CD4-positive, alpha-beta T cell treated with Interleukin-15 for 1 hour (primary cell): ENCODE measurements around the gene ACAD10.

Experiments used
- DNase-seq: peaks from one replicate; pipeline ENCODE4 v3.0.0-alpha.2; 2020

Gene ACAD10

DNA sequence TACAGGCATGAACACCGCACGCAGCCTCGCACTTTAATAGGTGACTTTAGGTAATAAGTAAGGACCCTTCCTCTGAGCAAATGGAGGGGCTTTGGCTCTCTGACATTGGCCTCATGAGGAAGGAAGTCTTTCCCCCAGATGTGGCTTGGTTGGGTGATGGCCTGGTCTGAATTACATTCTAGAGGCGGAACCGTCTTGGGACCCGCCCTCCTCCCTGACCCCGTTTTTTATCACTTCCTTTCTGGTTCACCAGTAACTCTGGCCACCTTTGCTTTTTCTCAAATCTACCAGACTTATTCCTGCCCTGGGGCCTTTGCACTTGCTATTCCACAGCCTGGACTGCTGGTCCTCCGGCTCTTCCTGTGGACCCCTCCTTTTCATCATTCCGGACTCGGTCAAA, 94.3 kb downstream of the ACAD10 start:
- no peak for DNase-seq

DNA sequence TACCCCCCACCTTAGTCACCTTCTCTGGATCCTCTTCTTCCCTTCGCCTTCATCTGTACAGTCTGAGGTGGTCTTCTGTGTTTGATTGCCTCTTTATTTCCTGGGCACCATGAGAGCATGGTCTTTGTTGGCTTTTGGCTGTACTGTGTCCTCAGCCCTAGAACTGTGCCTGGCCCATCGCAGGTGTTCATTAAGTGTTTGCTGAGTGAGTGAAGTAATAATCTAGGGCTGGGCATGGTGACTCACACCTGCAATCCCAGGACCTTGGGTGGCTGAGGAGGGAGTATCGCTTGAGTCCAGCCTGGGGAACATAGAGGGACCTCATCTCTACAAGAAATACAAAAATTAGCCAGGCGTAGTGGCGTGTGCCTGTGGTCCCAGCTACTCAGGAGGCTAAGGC, 94.8 kb downstream of the ACAD10 start:
- no peak for DNase-seq

DNA sequence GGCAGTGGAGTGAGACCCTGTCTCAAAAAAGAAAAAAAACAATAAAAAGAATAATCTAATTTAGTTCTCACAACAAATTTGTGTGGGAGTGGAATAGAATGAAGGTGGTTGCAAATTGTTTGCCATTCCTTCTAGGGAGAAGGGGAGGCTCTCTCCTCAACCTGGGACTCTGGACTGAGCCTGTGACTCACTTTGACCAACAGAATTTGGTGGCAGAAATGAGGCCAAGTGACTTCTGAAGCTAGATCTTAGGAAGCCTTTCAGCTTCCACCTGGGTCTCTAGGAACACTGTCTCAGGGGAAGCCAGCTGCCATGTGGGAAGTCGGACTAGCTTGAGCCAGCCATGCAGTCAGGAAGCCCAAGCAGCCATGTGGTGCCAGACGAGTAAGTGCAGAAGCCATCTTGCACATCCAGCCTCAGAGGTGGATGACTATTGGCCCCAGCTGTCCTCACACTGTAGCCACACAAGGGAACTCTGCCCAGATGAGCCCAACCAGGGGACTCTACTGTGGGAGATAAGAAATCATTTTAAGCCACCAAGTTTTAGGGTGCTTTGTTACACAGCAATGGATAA, 95.3 kb downstream of the ACAD10 start:
- no peak for DNase-seq

DNA sequence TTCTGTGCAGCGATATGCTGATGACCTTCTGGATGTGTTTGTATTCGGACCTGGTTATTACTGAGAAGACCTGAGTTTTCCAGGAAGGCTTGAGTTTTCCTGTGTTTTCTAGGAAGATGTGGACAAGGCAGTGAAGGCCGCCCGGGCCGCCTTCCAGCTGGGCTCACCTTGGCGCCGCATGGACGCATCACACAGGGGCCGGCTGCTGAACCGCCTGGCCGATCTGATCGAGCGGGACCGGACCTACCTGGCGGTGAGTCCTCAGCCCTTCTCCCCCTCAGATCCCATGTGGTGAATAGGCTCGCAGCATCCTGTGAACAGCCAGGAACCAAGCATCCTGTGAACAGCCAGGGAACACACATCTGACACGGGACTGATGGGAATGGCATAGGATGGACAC, 97.2 kb downstream of the ACAD10 start:
- no peak for DNase-seq

DNA sequence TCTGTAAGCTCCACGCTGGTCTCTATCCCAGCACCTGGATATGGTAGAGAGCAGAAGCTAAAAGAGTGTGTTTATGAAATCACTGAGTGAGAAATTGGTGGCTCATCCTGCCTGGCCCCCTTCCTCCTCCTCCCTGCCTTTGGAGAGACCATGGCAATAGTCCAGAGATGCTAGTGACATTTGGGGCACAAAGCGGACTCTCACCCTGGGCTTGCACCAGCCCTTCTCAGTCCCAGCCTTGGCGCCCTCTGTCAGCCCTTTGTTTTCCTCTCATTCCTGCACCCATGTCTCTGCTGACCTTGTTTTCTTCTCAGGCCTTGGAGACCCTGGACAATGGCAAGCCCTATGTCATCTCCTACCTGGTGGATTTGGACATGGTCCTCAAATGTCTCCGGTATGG, 99.1 kb downstream of the ACAD10 start:
- no peak for DNase-seq

DNA sequence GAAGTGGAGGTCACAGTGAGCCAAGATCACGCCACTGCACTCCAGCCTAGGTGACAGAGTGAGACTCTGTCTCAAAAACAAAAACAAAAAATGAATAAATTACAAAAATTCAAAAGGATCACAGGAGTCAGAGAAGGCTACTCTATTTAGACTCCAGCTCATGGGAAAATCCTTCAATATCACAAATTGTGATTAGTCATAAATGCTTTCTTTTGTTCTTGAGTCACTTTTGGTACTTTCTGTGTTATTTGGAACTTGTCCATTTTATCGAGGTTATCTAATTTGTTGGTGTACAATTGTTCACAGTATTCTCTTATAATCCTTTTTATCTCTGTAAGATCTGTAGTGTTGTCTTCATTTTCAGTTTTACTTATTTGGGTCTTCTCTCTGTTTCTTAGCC, 99.8 kb downstream of the ACAD10 start:
- no peak for DNase-seq

DNA sequence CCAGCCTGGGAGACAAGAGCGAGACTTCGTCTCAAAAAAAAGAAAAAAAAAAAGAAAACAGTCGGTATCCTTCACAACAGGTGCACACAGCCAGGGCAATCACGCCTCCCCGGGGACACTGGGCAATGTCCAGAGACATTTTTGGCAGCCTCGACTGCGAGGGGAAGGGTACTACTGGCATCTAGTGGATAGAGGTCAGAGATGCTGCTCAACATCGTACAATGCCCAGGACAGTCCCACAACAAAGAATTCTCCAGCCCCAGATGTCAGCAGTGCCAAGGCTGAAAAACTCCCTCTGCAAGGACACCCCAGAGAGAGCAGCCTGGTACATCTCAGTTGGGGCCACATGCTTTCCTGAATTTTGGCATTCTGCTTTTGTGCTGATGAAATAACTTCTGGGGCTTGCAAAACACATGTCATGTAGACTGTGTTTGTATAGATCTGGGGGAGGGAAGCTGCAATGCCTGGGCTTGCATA, 102.4 kb downstream of the ACAD10 start:
- no peak for DNase-seq

DNA sequence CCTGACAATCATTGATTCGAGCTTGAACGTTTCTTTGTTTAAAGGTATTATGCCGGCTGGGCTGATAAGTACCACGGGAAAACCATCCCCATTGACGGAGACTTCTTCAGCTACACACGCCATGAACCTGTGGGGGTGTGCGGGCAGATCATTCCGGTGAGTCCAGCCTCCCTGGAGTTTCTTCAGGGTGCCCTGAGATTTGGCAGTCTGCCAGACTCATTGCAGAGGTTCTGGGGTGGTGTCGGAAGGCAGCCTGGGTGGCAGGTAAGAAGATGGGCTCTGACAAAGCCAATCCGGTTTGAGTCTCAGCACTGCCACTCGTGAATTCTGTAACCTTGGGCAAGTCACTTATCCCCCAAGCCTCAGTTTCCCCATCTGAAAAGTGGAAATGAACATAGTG, 103.9 kb downstream of the ACAD10 start:
- DNase-seq = no peak

DNA sequence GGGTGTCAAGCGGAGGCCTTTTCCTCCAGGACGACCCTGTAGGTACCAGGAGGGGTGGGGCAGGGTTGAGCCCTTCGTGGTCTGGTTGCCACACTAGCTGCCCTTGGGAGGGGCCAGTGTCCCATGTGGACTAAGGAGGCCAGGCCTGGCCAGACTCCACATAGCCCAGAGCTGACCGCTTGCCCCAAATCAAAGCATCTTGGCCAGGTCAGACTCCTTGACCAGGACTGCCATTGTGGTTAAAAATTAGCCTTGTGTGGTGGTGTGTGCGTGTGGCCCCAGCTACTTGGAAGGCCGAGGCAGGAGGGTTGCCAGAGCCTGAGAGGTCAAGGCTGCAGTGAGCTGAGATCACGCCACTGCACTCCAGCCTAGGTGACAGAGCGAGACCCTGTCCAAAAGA, 105.7 kb downstream of the ACAD10 start:
- DNase-seq = no peak

DNA sequence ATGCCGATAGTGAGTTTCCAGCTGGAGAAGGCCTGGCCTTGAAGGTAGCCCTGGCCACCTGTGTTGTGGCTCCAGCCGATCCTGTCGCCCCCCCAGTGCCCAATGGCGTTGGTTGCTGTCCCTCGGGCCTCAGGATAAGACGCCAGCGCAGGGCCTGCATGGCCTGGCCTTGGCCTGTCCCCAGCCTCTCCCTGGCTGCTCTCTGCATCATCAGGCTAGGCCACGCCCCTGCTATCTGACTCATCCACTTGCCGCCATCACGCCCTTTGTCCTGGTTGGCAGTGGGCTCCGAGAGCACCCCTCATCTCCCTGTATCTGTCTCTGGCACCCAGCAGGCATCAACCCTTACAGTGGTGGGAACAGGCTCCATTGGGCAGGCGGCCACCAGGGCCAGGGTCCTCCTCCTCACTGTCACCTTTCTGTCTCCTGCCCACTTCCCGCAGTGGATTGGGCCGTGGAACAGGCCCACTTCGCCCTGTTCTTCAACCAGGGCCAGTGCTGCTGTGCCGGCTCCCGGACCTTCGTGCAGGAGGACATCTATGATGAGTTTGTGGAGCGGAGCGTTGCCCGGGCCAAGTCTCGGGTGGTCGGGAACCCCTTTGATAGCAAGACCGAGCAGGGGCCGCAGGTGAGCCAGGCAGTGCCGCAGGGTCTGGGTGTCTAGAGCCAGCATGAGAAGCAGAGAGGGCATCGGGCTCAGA, 106.5 kb downstream of the ACAD10 start:
- DNase-seq = no peak

DNA sequence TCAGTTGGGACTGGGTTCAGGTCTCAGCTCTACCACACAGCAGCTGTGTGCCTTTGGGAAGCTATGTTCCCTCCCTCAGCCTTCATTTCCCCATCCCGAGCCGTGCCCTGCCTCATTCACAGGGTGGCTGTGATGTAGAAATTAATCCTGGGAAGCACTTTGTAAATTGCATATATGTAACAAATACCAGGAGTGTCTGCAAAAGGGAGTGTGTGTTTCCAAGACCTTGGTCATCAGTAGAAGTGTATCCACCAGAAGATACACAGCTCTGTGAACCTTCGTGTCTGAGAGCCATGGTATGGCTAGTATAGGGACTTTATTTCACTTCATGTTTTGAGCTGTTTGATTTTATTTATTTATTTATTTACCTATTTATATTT, 107.0 kb downstream of the ACAD10 start:
- no peak for DNase-seq

DNA sequence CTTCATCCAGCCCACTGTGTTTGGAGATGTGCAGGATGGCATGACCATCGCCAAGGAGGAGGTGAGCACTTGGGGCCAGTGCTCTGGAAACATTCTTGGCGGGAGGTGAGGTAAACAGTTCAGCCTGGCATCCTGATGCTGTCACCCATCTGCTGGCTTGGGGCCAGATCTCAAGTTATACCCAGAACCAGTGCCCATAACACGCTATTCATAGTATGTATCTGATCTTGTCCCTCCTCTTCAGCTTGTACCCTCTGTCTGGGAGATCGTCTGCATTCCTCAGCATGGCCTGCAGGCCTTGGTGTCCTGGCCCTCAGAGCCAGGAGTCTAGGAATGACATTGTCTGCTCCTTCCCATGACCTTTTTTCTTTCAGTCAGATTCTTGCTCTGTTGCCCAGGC, 112.3 kb downstream of the ACAD10 start:
- no peak for DNase-seq

DNA sequence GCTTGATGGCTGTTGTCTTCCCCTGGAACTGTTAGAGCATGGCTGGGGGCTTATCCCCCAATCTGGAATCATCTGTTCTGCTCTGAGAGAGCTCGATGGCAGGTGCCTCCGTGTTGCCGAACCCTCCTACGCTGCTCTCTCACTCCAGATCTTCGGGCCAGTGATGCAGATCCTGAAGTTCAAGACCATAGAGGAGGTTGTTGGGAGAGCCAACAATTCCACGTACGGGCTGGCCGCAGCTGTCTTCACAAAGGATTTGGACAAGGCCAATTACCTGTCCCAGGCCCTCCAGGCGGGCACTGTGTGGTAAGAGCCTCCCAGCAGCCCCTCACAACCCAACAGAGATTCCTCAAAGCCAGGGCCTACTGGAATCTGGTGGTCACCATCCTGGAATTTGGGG, 113.9 kb downstream of the ACAD10 start:
- DNase-seq = no peak

DNA sequence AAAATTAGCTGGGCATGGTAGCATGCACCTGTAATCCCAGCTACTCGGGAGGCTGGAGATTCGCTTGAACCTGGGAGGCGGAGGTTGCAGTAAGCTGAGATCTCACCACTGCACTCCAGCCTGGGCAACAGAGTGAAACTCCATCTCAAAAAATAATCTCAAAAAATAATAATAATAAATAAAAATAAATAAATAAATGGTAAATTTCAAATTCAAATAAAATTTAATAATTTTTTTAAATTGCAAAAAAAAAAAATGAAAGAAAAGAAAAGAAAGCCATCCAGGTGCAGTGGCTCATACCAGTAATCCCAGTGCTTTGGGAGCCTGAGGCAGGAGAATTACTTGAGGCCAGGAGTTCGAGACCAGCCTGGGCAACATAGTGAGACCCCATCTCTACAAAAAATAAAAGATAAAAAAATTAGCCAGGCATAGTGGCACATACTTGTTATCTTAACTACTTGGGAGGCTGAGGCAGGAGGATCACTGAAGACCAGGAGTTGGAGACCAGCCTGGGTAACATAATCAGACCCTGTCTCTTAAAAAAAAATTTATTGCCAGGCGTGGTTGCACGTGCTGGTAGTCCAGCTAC, 117.3 kb downstream of the ACAD10 start:
- no peak for DNase-seq

DNA sequence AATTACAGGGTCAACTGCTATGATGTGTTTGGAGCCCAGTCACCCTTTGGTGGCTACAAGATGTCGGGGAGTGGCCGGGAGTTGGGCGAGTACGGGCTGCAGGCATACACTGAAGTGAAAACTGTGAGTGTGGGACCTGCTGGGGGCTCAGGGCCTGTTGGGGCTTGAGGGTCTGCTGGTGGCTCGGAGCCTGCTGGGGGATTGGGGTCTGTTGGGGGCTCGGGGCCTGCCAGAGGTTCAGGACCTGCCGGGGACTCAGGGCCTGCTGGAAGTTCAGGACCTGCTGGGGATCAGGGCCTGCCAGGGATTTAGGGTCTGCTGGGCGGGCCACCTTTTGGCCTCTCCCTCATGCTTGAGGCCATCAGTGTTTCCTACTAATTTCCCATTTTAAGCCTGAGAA, 118.0 kb downstream of the ACAD10 start:
- DNase-seq = no peak

DNA sequence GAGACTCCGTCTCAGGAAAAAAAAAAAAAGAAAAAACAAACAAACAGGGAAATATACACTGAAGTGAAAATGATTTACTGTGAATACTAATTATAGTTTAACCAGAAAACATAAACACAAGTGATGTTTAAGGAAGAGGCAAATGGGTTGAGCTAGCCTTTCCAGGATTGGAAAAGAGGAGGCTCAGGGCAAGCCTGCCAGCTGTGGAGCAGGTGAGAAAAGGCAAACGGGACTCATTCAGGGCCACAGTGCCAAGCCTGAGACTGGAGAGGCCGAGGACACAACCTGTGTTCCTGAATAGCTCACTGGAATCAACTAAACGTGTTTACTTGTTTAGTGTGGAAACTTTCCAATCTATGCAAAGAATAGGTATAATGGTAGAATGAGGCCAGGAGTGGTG, 120.5 kb downstream of the ACAD10 start:
- DNase-seq = no peak
